Activated CD8-positive, alpha-beta memory T cell treated with anti-CD3 and anti-CD28 coated beads, Interleukin-2, amount 10 ng/mL, durations not matched to agents 7 days and 5 days (primary cell): ENCODE measurements around the gene ACOT7. TPM values are rescaled to one million over a fixed set of nuclear protein-coding genes. Genes with fewer than 3 reads are reported as not detected.

ENCODE experiments used
- ATAC-seq: fragments of 150-1000 bp; cut with Tn5 transposase; one replicate; pipeline ENCODE4 v1.10.0; 2021; ENCODE audit warnings: moderate library complexity
- CTCF ChIA-PET: fragments of 350-600 bp; sonication (Branson Sonifier 250); formaldehyde crosslinking; loops from one replicate; lab custom pipeline; 2021; ENCODE audit warnings: antibody characterized with exemption; lab: Charles Lee
- DNase-seq: peaks from one replicate; pipeline ENCODE4 v3.0.0-alpha.2; 2020
- H3K27ac Mint-ChIP-seq: one replicate; pipeline ENCODE4 v1.8.0; 2021; ENCODE audit warnings: mild to moderate bottlenecking, mixed read lengths
- H3K27me3 Mint-ChIP-seq: one replicate; pipeline ENCODE4 v1.8.0; 2021; ENCODE audit warnings: mixed read lengths
- H3K36me3 Mint-ChIP-seq: one replicate; pipeline ENCODE4 v1.8.0; 2021; ENCODE audit warnings: mild to moderate bottlenecking, mixed read lengths
- H3K4me1 Mint-ChIP-seq: one replicate; pipeline ENCODE4 v1.8.0; 2021; ENCODE audit warnings: mixed read lengths
- H3K4me3 Mint-ChIP-seq: one replicate; pipeline ENCODE4 v1.8.0; 2021; ENCODE audit warnings: mild to moderate bottlenecking, moderate library complexity, mixed read lengths
- H3K9me3 Mint-ChIP-seq: one replicate; pipeline ENCODE4 v1.8.0; 2022; ENCODE audit warnings: low read depth, mixed read lengths
- total RNA-seq, 2 experiments: library from RNA; stranded (reverse); gene quantifications; one replicate each; pipeline ENCODE4 v1.2.3, GENCODE V29; 2021

Gene ACOT7
- total RNA-seq, 2 experiments from 2014 or later: 81.3 to 87.0 TPM

- peaks cover 4% of the 10 kb centered on the region for H3K36me3 Mint-ChIP-seq
- H3K4me1 Mint-ChIP-seq: peaks cover 7% of the 10 kb centered on the region
- CTCF ChIA-PET: no interaction called here
- no peak overlapping the region for H3K27ac Mint-ChIP-seq
- no peaks in the 10 kb centered on the region for H3K9me3 Mint-ChIP-seq
- ATAC-seq (no peak), DNase-seq (no peak)
- H3K4me3 Mint-ChIP-seq: no peak overlapping the region
- no peaks in the 10 kb centered on the region for H3K27me3 Mint-ChIP-seq
Observed at GRCh38 chr1:6298530-6298929, 95.0 kb downstream of the ACOT7 start.

DNA sequence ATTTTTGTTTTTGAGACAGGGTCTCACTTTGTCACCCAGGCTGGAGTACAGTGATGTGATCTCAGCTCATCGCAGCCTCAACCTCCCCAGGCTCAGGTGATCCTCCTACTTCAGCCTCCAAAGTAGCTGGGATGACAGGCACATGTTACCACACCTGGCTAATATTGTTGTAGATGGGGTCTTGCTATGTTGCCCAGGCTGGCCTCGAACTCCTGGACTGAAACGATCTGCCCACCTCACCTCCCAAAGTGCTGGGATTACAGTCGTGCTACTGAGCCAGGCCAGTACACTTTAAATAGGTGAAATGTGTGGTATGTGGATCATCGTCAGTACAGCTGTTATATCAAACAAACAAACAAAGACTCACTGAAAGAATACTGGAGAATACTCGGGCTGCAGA, 97.7 kb downstream of the ACOT7 start:
- Mint-ChIP-seq H3K36me3 (peaks cover 4% of the 10 kb centered on the region), H3K27me3 (no peaks in the 10 kb centered on the region), H3K27ac (no peak overlapping the region), H3K4me3 (no peak overlapping the region), H3K9me3 (no peaks in the 10 kb centered on the region), H3K4me1 (peaks cover 10% of the 10 kb centered on the region)
- DNase-seq (no peak), ATAC-seq (no peak)
- CTCF ChIA-PET: no interaction called here

DNA sequence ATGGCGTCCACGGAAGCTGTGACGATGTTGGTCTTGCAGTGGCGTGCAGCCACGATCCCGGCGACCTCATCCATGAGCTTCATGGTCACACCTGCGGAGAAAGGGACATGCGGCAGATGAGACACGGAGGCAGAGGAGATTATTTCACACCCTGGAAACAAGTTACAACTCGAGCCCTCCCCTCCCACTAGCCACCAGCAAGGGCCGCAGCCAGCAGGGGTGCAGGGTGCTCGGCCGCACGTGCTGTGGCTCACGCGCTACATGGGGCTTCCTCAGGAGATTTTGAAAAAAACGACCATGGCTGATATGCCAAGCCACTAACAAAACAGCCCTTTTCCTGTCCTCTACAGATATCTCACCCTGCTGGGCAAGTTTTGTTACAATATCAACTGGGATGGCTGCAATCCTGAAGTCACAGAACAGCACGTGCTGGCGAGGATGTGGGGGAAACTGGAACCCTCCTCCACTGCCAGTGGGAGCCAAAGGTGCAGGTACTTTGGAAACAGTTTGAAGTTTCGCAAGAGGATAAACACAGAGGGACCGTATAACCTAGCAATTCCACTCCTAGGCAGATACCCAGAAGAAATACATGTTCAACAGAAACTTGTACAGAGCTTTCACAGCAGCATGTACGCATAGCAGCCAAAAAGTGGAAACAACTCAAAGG, 98.5 kb downstream of the ACOT7 start:
- Mint-ChIP-seq H3K4me3 (no peak overlapping the region), H3K36me3 (peaks cover 4% of the 10 kb centered on the region), H3K27me3 (no peaks in the 10 kb centered on the region), H3K27ac (no peak overlapping the region), H3K4me1 (peaks cover 10% of the 10 kb centered on the region), H3K9me3 (no peaks in the 10 kb centered on the region)
- CTCF ChIA-PET: no interaction called here
- ATAC-seq: no peak
- DNase-seq: no peak

GRCh38 chr1:6294080-6294889, 99.3 kb downstream of the ACOT7 start:
- DNase-seq (no peak), ATAC-seq (no peak)
- CTCF ChIA-PET: no interaction called here
- H3K27me3 Mint-ChIP-seq: no peaks in the 10 kb centered on the region
- H3K4me3 Mint-ChIP-seq: no peak overlapping the region
- H3K4me1 Mint-ChIP-seq: peaks cover 10% of the 10 kb centered on the region
- H3K9me3 Mint-ChIP-seq: no peaks in the 10 kb centered on the region
- no peak overlapping the region for H3K27ac Mint-ChIP-seq
- H3K36me3 Mint-ChIP-seq: peaks cover 4% of the 10 kb centered on the region

DNA sequence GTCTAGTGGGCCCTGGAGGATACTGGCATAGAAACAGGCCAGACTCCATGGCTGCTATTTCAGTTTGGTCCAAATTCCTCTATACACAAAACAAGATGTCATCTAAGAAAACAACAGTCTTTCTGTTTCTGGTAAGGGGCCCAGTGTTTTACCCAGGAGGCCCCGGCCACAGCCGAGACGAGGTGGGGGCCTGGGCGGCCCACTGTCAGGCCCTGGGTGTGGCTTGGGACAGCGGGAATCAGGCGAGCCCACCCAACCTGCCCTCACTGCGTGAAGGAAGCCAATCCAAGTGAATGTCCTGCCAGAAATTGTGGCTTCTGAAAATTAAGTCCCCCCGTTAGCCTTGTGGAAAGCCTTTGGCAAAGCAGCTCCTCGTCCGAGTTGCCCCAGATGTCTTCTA, 101.5 kb downstream of the ACOT7 start:
- ATAC-seq: no peak
- Mint-ChIP-seq H3K4me3 (no peak overlapping the region), H3K36me3 (peaks cover 4% of the 10 kb centered on the region), H3K9me3 (no peaks in the 10 kb centered on the region), H3K4me1 (peaks cover 10% of the 10 kb centered on the region), H3K27ac (no peak overlapping the region), H3K27me3 (no peaks in the 10 kb centered on the region)
- CTCF ChIA-PET: no interaction called here
- no peak for DNase-seq

DNA sequence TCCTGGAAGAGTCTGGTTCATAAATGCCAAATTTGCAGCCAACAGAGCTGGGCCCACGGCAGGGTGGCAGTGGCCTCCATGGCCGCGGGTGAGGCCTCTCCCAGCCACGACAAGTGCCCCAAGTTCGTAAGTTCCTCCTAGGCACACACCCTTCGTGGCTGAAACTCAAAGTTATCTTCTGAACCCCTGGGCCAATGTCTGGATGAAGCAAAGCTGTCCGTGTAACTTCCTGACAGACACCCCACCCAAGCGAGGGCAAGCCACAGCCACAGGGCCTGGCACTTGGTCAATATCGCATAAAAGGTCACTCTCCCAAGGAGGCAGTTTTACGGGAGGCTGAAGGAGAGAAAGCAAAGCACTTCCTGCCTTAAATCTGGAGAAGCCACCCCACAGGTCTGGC, 104.9 kb downstream of the ACOT7 start:
- no peaks in the 10 kb centered on the region for H3K9me3 Mint-ChIP-seq
- H3K27ac Mint-ChIP-seq: no peak overlapping the region
- ATAC-seq (no peak), DNase-seq (no peak)
- H3K27me3 Mint-ChIP-seq: no peaks in the 10 kb centered on the region
- H3K36me3 Mint-ChIP-seq: no peaks in the 10 kb centered on the region
- H3K4me1 Mint-ChIP-seq: peaks cover 4% of the 10 kb centered on the region
- H3K4me3 Mint-ChIP-seq: no peak overlapping the region
- CTCF ChIA-PET: no interaction called here

DNA sequence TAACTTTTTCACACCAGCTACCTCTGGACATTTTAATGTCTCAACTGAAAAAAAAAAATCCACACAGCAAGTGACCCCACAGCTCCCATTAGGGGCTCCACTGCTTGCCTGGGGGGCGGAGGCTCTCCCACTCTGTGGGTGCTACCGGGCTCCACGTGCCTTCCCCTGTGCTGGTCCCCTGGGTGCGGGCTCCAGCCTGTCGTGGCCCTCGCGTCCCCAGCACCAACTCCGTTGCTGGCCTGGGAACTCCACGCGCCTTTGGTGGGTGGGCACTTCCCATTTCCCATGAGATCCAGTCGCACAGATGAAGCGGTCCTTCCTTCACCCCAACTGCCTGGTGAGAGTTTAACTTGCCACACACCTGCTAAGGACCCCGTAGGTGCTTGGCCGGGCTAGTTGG, 105.5 kb downstream of the ACOT7 start:
- no peak overlapping the region for H3K27ac Mint-ChIP-seq
- peaks cover 4% of the 10 kb centered on the region for H3K4me1 Mint-ChIP-seq
- no peaks in the 10 kb centered on the region for H3K36me3 Mint-ChIP-seq
- ATAC-seq: no peak
- CTCF ChIA-PET: interaction anchor here (1.3 kb wide), 1 partner anchor 41 kb away, joined by 6 read pairs; no protein-coding TSS in a partner anchor
- no peaks in the 10 kb centered on the region for H3K27me3 Mint-ChIP-seq
- no peak for DNase-seq
- H3K9me3 Mint-ChIP-seq: no peaks in the 10 kb centered on the region
- no peak overlapping the region for H3K4me3 Mint-ChIP-seq

DNA sequence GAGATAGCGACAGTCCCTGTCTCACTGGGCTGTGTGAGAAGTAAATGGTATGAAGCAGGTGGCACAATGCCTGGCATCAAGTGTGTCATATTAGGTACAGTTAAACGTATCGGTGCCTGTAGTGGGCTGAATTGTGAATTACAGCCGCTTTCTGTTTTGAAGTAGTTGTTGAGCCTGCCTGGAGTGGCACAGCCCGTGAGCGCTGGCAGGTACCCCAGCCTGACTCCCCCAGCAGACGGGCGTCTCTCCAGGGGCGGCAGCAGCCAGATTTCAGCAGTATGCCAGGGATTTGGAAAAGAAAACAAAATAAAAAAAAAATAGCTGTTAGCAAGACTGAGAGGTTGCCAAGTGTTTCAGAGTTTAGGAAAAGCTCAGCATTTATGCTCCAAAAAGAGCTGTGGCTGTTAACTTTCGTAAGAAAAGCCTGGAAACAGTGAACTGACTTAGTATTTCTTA, 106.1 kb downstream of the ACOT7 start:
- Mint-ChIP-seq H3K27ac (no peak overlapping the region), H3K9me3 (no peaks in the 10 kb centered on the region), H3K27me3 (no peaks in the 10 kb centered on the region), H3K36me3 (no peaks in the 10 kb centered on the region), H3K4me1 (peaks cover 4% of the 10 kb centered on the region), H3K4me3 (no peak overlapping the region)
- DNase-seq (no peak), ATAC-seq (no peak)
- CTCF ChIA-PET: interaction anchor here (1.3 kb wide), 1 partner anchor 41 kb away, joined by 6 read pairs; no protein-coding TSS in a partner anchor

DNA sequence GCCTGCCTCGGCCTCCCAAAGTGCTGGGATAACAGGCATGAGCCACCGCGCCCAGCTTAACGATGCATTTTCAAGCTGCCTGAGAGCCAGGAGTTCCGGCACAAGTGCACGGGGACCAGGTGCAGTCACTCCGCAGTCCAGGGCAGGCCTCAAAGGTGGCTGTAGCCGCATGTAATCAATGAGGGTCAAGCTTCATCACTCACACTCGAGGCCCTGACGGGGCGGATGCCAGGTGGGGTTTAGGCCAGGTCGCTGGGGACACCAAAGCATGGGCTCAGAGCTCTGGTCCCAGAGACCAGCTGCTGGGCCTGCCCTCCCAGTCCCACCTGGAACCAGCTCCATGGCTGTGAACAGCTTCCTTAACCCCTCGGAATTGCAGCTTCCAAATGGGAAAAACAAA, 106.5 kb downstream of the ACOT7 start:
- ATAC-seq (no peak), DNase-seq (no peak)
- Mint-ChIP-seq H3K4me1 (peaks cover 4% of the 10 kb centered on the region), H3K36me3 (no peaks in the 10 kb centered on the region), H3K4me3 (no peak overlapping the region), H3K27ac (no peak overlapping the region), H3K27me3 (no peaks in the 10 kb centered on the region), H3K9me3 (no peaks in the 10 kb centered on the region)
- CTCF ChIA-PET: interaction anchor here (1.3 kb wide), 1 partner anchor 40 kb away, joined by 6 read pairs; no protein-coding TSS in a partner anchor

DNA sequence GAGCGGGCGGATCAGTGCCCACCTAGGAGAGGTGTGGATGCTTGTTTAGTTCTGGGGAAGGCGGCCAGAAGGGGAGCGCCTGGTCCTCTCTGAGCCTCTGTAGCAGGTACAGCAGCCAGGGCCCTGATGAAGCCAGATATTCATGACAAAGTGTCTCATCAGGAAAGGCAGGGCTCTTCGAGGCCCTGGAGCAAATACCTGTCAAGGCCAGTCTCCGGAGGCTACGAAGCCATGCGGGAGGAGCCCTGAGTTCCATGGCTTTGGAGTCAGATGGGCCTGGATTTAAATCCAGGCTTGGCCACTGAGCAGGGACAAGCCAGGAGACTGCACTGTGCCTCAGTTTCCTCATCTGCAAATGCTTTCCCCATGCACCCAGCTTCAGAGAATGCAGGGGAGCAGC, 107.3 kb downstream of the ACOT7 start:
- DNase-seq: no peak
- Mint-ChIP-seq H3K4me3 (no peak overlapping the region), H3K27ac (no peak overlapping the region), H3K27me3 (no peaks in the 10 kb centered on the region), H3K4me1 (peaks cover 2% of the 10 kb centered on the region), H3K9me3 (no peaks in the 10 kb centered on the region), H3K36me3 (no peaks in the 10 kb centered on the region)
- ATAC-seq: no peak
- CTCF ChIA-PET: no interaction called here

DNA sequence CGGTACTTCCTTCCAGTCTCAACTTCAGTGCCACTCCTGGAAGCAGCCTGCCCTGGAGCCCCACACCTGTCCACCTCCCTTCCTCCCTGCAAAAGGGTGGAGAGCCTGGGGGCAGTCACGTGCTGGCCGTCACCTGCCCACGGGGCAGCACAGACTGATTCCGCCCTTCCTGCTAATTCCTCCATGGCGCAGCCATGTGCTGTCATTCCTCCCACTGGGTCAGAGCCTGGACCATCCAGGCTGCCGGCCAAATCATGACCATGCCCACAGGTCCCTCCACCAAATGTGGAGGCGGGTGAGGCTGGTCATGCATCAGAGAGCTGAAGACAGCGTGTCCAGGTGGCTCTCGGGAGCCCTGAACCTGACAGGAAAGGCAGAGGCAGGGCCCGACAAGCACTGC, 108.2 kb downstream of the ACOT7 start:
- CTCF ChIA-PET: no interaction called here

DNA sequence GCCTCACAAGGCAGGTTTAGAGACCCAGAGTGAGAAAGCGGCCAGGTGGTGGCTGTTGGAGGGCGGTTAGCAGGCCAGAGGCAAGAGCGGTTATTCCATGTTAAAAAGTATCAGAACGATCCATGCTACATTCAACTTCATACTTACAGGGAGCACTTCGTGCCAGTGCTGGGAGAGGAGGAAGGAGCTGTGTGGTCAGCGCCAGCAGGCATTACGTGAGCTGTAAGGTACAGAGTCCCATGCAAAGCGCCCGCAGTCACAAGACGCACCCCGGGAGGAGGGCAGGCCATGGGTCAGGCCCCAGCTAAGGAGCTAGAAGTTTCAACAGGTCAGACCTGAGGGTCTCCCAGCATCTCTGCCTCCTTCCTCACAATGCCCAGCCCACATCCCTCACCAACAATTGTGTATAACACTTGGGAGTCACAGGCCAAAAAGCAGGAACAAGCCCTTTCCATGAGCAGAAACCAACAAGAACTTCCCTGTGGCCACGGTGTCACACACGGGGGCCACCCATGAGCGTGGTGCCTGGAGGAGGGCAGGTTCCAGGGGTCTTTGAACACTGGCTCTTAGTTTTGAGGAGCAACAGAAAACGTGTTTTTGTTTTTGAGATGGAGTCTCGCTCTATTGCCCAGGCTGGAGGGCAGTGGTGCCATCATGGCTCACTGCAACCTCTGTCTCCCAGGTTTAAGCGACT, 110.8 kb downstream of the ACOT7 start:
- Mint-ChIP-seq H3K27me3 (no peaks in the 10 kb centered on the region), H3K4me3 (no peak overlapping the region), H3K27ac (no peak overlapping the region), H3K36me3 (no peaks in the 10 kb centered on the region), H3K9me3 (no peaks in the 10 kb centered on the region), H3K4me1 (no peaks in the 10 kb centered on the region)
- CTCF ChIA-PET: interaction anchor here (0.8 to 1.5 kb wide), 2 partner anchors 66 to 140 kb away, joined by 3 read pairs; no protein-coding TSS in a partner anchor
- no peak for ATAC-seq
- DNase-seq: no peak

More for the DNA sequence above, 108.2 kb downstream of the ACOT7 start:
- Mint-ChIP-seq H3K27ac (no peak overlapping the region), H3K4me3 (no peak overlapping the region), H3K27me3 (no peaks in the 10 kb centered on the region), H3K36me3 (no peaks in the 10 kb centered on the region), H3K9me3 (no peaks in the 10 kb centered on the region), H3K4me1 (no peaks in the 10 kb centered on the region)
- no peak for ATAC-seq
- no peak for DNase-seq
